SJSA1 (cell line): ENCODE measurements around the gene SNTG2. TPM values are rescaled to one million over a fixed set of nuclear protein-coding genes. Genes with fewer than 3 reads are reported as not detected.

Experiments used
- DNase-seq, 2 experiments: peaks; one replicate each; pipeline ENCODE4 v3.0.0-alpha.2; 2015 to 2020; ENCODE audit warnings: low spot score in 2 of 2, low read depth in 1 of 2
- H3K27ac ChIP-seq: fragments of 250-450 bp; sonication (Bioruptor Pico); 2 replicates; pipeline ENCODE4 v1.5.1; 2020; ENCODE audit warnings: mild to moderate bottlenecking, moderate library complexity
- H3K27me3 ChIP-seq: fragments of 250-450 bp; sonication (Bioruptor Pico); replicated peaks from 2 replicates; pipeline ENCODE4 v1.5.1; 2020; ENCODE audit warnings: mild to moderate bottlenecking, moderate library complexity
- H3K36me3 ChIP-seq: fragments of 250-450 bp; sonication (Bioruptor Pico); 2 replicates; pipeline ENCODE4 v1.5.1; 2020; ENCODE audit warnings: mild to moderate bottlenecking
- H3K4me1 ChIP-seq: fragments of 250-450 bp; sonication (Bioruptor Pico); replicated peaks from 2 replicates; pipeline ENCODE4 v1.6.1; 2021; ENCODE audit warnings: mild to moderate bottlenecking
- H3K4me3 ChIP-seq: fragments of 250-450 bp; sonication (Bioruptor Pico); 2 replicates; pipeline ENCODE4 v1.5.1; 2020; ENCODE audit warnings: mild to moderate bottlenecking
- H3K9me3 ChIP-seq: fragments of 250-450 bp; sonication (Bioruptor Pico); replicated peaks from 2 replicates; pipeline ENCODE4 v1.5.1; 2020; ENCODE audit warnings: mild to moderate bottlenecking
- total RNA-seq: library from RNA; depleted of rRNA; stranded (reverse); fragments of >200 nt; shearing (Covaris generic); gene quantifications from 2 replicates; pipeline ENCODE4 v1.2.3, GENCODE V29; 2014

The SNTG2 gene
- total RNA-seq, 1 experiment from 2014 or later = 8.7 TPM

- DNase-seq = peak in 1 of 2 experiments; percentile 25
- no peaks in the 10 kb centered on the region for H3K4me1 ChIP-seq
- H3K9me3 ChIP-seq = 0 out of 2 replicates have a peak, but pooled peaks cover 4% of the 10 kb centered on the region
Measured at GRCh38 chr2:1415501-1415900, 464.9 kb downstream of the SNTG2 start.

More at GRCh38 chr2:1415501-1415900, 464.9 kb downstream of the SNTG2 start:
- H3K4me3 ChIP-seq = no peak overlapping the region
- no peaks in the 10 kb centered on the region for H3K27me3 ChIP-seq
- no peak overlapping the region for H3K27ac ChIP-seq
- no peaks in the 10 kb centered on the region for H3K36me3 ChIP-seq
